Uterus (tissue), 4 donors: ENCODE measurements around the gene PRRC2C. TPM values are rescaled to one million over a fixed set of nuclear protein-coding genes. Genes with fewer than 3 reads are reported as not detected.
"Not testable (repeated sequence)": the region's sequence is repeated elsewhere in the genome, so short reads cannot be mapped to it uniquely, and the experiment has no call there.

Source experiments
- DNase-seq, 2 donors: peaks; one replicate each; pipeline ENCODE4 v3.0.0-alpha.2; 2019 to 2020
- H3K27ac ChIP-seq, 2 donors: fragments of 200-600 bp; sonication (generic); 1 replicate in 1 of 2; 2 replicates in 1 of 2; pipeline ENCODE4 v1.5.1; 2016 to 2018
- H3K27me3 ChIP-seq, 2 donors: fragments of 200-600 bp; sonication (generic); one replicate each; pipeline ENCODE4 v1.5.1; 2018 to 2019; ENCODE audit warnings: control low read depth in 1 of 2
- H3K36me3 ChIP-seq, 2 donors: fragments of 200-600 bp; sonication (generic); one replicate each; pipeline ENCODE4 v1.5.1; 2019; ENCODE audit warnings: control low read depth in 1 of 2
- H3K4me1 ChIP-seq, 2 donors: fragments of 200-600 bp; sonication (generic); one replicate each; pipeline ENCODE4 v1.5.1; 2018 to 2019; ENCODE audit warnings: control low read depth in 1 of 2
- H3K4me3 ChIP-seq, 2 donors: fragments of 200-600 bp; sonication (generic); 1 replicate in 1 of 2; 2 replicates in 1 of 2; pipeline ENCODE4 v1.5.1; 2018 to 2019; ENCODE audit warnings: mild to moderate bottlenecking in 1 of 2
- H3K9me3 ChIP-seq, 2 donors: fragments of 200-600 bp; sonication (generic); one replicate each; pipeline ENCODE4 v1.5.1; 2019; ENCODE audit warnings: control low read depth in 1 of 2
- CTCF ChIP-seq, 4 experiments: fragments of 200-600 bp in 2 of 4; fragments of 450-650 bp in 2 of 4; sonication (generic) in 2 of 4; IDR thresholded peaks; one replicate each; pipeline ENCODE4 v1.5.1; 2016 to 2019; ENCODE audit warnings: antibody characterized with exemption in 4 of 4, mild to moderate bottlenecking in 2 of 4, moderate library complexity in 1 of 4
- POLR2A ChIP-seq, 2 donors: fragments of 450-650 bp; IDR thresholded peaks; one replicate each; pipeline ENCODE4 v1.6.1; 2016; ENCODE audit warnings: antibody characterized with exemption in 2 of 2, mild to moderate bottlenecking in 1 of 2, moderate library complexity in 1 of 2
- intact Hi-C: fragments of 100-400 bp; cut with DNase I; formaldehyde crosslinking; loops from one replicate; pipeline ENCODE4 v1.15.1; 2023; ENCODE audit warnings: low total_unique reads
- total RNA-seq, 4 donors: library from RNA; depleted of rRNA in 3 of 4; stranded (reverse); fragments of >200 nt in 3 of 4; gene quantifications; one replicate each; pipeline versions ENCODE4 v1.1.0 to v1.2.4, GENCODE V29; 2014 to 2023
- donor health status: DM: yes; HTN: yes; CAD: no.

Gene PRRC2C
- total RNA-seq = 100 to 1,000 TPM in 1 of 4 donors, 10 to 100 TPM in 3; 32.1 to 210 (median 76.1) TPM

- Histone ChIP-seq H3K27me3 (no peaks in the 10 kb centered on the region), H3K9me3 (no peaks in the 10 kb centered on the region), H3K36me3 (no peaks in the 10 kb centered on the region), H3K27ac (peak within 1 kb of the TSS; percentile 98), H3K4me3 (peak within 1 kb of the TSS; percentile 91 to 97), H3K4me1 (peaks cover 7 to 8% of the 10 kb centered on the region in 2 donors)
- intact Hi-C loops = no loop called here
- peak; percentile 97 to 99 for DNase-seq
- TF ChIP-seq CTCF (IDR thresholded peaks at IDR 0.05) (peak; percentile 84 to 87 (median 86)), POLR2A (IDR thresholded peaks at IDR 0.05) (peak; percentile 81 to 82)
These were observed at the start of gene PRRC2C for GRCh38 chr1:171485375-171486047. Gene PRRC2C, plus strand, starts transcription at chr1:171485530. Its CDS starts 26,559 bp downstream, at chr1:171512089.

DNA sequence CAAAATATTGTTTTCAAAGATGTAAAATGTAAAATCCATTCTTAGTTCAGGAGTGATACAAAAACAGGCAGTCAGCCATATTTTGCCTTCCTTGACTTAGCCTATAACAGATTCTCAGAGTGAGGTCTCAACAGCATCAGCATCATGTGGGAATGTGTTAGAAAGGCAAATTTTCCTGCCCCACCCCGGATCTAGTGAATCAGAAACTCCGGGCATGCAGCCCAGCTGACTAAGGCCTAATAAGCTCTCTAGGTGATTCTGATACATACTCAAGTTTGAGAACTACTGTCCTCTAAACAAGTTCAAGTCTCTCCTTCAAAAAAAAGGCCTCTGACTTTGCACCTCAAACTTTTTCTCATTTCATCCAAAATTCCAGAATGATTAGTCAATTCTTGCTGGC is 46.9 kb upstream of the PRRC2C start:
- no peaks in the 10 kb centered on the region for H3K27me3 ChIP-seq
- intact Hi-C loops = no loop called here
- no peaks in the 10 kb centered on the region for H3K36me3 ChIP-seq
- H3K4me3 ChIP-seq = no peak overlapping the region
- no peak overlapping the region for H3K27ac ChIP-seq
- no peaks in the 10 kb centered on the region for H3K4me1 ChIP-seq
- peak in 1 of 2 donors; percentile 31 for DNase-seq
- H3K9me3 ChIP-seq = no peaks in the 10 kb centered on the region
- no peak for TF ChIP-seq CTCF (IDR thresholded peaks at IDR 0.05)
- no peak for TF ChIP-seq POLR2A (IDR thresholded peaks at IDR 0.05)

DNA sequence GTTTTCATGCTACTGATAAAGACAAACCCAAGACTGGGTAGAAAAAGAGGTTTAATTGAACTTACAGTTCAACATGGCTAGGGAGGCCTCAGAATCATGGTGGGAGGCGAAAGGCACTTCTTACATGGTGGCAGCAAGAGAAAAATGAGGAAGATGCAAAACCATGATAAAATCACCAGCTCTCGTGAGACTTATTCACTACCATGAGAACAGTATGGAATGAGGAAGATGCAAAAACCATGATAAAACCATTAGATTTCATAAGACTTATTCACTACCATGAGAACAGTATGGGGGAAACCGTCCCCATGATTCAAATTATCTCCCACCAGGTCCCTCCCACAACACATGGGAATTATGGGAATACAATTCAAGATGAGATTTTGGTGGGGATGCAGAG is 45.1 kb upstream of the PRRC2C start:
- H3K4me3 ChIP-seq, H3K36me3 ChIP-seq, H3K27ac ChIP-seq, H3K9me3 ChIP-seq, DNase-seq, H3K4me1 ChIP-seq, intact Hi-C loops, H3K27me3 ChIP-seq: not testable (repeated sequence)

DNA sequence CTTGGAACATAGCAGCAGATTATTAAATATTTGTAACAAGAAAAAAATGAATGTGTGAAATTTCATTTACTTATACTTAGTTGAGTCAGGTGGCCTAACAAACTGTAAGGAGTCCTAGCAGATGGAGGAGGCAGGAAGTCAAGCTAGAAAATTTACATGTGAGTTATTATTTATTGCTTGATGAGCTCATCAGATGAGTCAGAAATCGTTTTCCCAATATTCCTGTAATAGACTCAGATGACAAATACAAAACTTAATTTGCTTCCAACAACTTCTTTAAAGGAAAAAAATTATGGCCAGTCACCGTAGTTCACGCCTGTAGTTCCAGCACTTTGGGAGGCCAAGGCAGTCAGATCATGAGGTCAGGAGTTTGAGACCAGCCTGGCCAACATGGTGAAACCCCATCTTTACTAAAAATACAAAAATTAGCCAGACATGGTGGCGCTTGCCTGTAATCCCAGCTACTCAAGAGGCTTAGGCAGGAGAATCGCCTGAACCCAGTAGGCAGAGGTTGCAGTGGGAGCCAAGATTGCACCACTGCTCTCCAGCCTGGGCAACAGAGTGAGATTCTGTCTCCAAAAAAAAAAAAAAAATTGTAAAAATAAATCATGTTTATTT is 43.9 kb upstream of the PRRC2C start:
- H3K4me1 ChIP-seq, intact Hi-C loops, H3K27me3 ChIP-seq, H3K9me3 ChIP-seq, DNase-seq, H3K27ac ChIP-seq, H3K36me3 ChIP-seq, H3K4me3 ChIP-seq: not testable (repeated sequence)

- Histone ChIP-seq H3K27ac (no peak overlapping the region), H3K27me3 (no peaks in the 10 kb centered on the region), H3K9me3 (no peaks in the 10 kb centered on the region), H3K4me1 (no peaks in the 10 kb centered on the region), H3K4me3 (no peak overlapping the region), H3K36me3 (no peaks in the 10 kb centered on the region)
- DNase-seq = no peak
- TF ChIP-seq CTCF (IDR thresholded peaks at IDR 0.05) (no peak), POLR2A (IDR thresholded peaks at IDR 0.05) (no peak)
- intact Hi-C loops = no loop called here
These were observed 38.9 kb upstream of the PRRC2C start for GRCh38 chr1:171446386-171446785.

DNA sequence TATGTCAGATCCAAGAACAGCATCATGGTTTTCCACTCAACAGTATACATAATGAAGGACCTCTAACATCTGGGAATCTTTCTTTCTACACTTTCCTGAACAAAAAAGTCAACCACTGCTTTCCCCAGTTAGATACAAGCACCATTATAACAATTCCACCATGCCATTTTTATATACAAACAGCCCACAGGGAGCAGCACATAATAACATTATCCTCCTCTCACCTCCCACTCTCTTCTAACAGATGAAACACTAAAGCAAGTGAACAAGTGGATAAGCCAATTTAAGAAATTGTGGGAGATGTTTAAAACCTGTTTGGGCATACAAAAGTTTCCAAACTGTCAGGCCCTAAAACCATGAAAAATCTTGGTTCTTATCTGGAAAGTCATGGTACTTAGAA is 29.4 kb upstream of the PRRC2C start:
- Histone ChIP-seq H3K36me3 (no peaks in the 10 kb centered on the region), H3K27me3 (no peaks in the 10 kb centered on the region), H3K9me3 (no peaks in the 10 kb centered on the region), H3K4me3 (no peak overlapping the region), H3K4me1 (no peaks in the 10 kb centered on the region), H3K27ac (no peak overlapping the region)
- no peak for DNase-seq
- intact Hi-C loops = no loop called here
- TF ChIP-seq POLR2A (IDR thresholded peaks at IDR 0.05) = no peak
- TF ChIP-seq CTCF (IDR thresholded peaks at IDR 0.05) = no peak
